ENCODE measurements around the gene SLC16A1. TPM values are rescaled to one million over a fixed set of nuclear protein-coding genes. Genes with fewer than 3 reads are reported as not detected.
"Not testable (repeated sequence)": the region's sequence is repeated elsewhere in the genome, so short reads cannot be mapped to it uniquely, and the experiment has no call there.

The SLC16A1 gene
- total and polyA plus RNA-seq, 2 of the 8 experiments (the other 6 are each of a cell fraction or from before 2014, with no cell fraction given): 435 to 545 TPM

GRCh38 chr1:112995021-112995420, 39.0 kb upstream of the SLC16A1 start:
- H2BK120ac ChIP-seq (replicated peaks; ENCODE audit: low read depth, low read length); H3K14ac ChIP-seq (ENCODE audit: insufficient read length); H3K36me3 ChIP-seq (ENCODE audit: control insufficient read depth in 2 of 4, insufficient read depth in 4 of 4, low read length in 3 of 4); H2BK5ac ChIP-seq (ENCODE audit: low read depth, low read length); H3K27me3 ChIP-seq (replicated peaks in 1 of 4; ENCODE audit: control insufficient read depth in 3 of 4, extremely low read depth in 1 of 4, insufficient read depth in 3 of 4, low read length in 3 of 4); DNase-seq (ENCODE audit: low read depth in 1 of 2, low spot score in 2 of 2); CTCF ChIA-PET (ENCODE audit: partially characterized antibody); FAIRE-seq; H4K5ac ChIP-seq (ENCODE audit: insufficient read length, low read depth, low read length); H2AFZ ChIP-seq (ENCODE audit: low read length); H3K4me3 ChIP-seq (ENCODE audit: extremely low read depth in 1 of 4, insufficient read depth in 2 of 4, low read depth in 3 of 4, low read length in 4 of 4); H3K79me2 ChIP-seq (ENCODE audit: control insufficient read depth in 1 of 2, insufficient read depth in 2 of 2, low read length in 2 of 2); H3K9me3 ChIP-seq (ENCODE audit: insufficient read depth in 2 of 2, low read depth in 1 of 2, low read length in 1 of 2); H4K91ac ChIP-seq (replicated peaks; ENCODE audit: insufficient read length, low read length); H3K23me2 ChIP-seq (ENCODE audit: low read depth, low read length); H3K4ac ChIP-seq (replicated peaks; ENCODE audit: insufficient read length, low read depth, low read length); H3K9ac ChIP-seq (replicated peaks in 1 of 4; ENCODE audit: extremely low read depth in 1 of 4, low read depth in 3 of 4, low read length in 3 of 4); H3K4me2 ChIP-seq (ENCODE audit: insufficient read depth in 1 of 2, low read depth in 2 of 2, low read length in 2 of 2); H3K18ac ChIP-seq (ENCODE audit: extremely low read depth, low read length); H3K4me1 ChIP-seq (replicated peaks in 1 of 4; ENCODE audit: control insufficient read depth in 3 of 4, insufficient read depth in 4 of 4, low read length in 3 of 4); H3K79me1 ChIP-seq (ENCODE audit: low read depth, low read length); H2BK15ac ChIP-seq (ENCODE audit: low read length); H4K8ac ChIP-seq (ENCODE audit: extremely low read depth, insufficient read depth, low read length); H2BK12ac ChIP-seq (ENCODE audit: low read depth, low read length); H3K27ac ChIP-seq (ENCODE audit: low read depth, low read length); H3K23ac ChIP-seq (ENCODE audit: insufficient read length); H3K56ac ChIP-seq (replicated peaks; ENCODE audit: insufficient read length, low read depth, low read length); H2AK5ac ChIP-seq (ENCODE audit: low read depth, low read length); H2BK20ac ChIP-seq (ENCODE audit: low read length); H4K20me1 ChIP-seq (replicated peaks in 1 of 2; ENCODE audit: control insufficient read depth in 1 of 2, insufficient read depth in 2 of 2, low read length in 2 of 2): not testable (repeated sequence)
- 98% methylated on average over 7 of the region's 9 CpGs; no CpG with 5 or more reads in 1 of the 2 experiments for WGBS, 2 experiments (ENCODE audit: extremely low coverage in 1 of 2, insufficient coverage in 1 of 2, insufficient read length in 1 of 2, insufficient replicate concordance in 2 of 2, low coverage in 1 of 2, low lambda C conversion rate in 2 of 2, missing lambda C conversion rate in 1 of 2)
- POLR2A ChIA-PET (ENCODE audit: partially characterized antibody): interaction anchor here (0.7 kb wide), 1 partner anchor 39 kb away, joined by 3 read pairs; the partner anchor contains the start of gene SLC16A1
- peak; percentile 17; the same call in 1 of the 2 replicates for TF ChIP-seq CEBPB (IDR thresholded peaks at IDR 0.05; ENCODE audit: low read depth, low read length)

Measured in H1 (cell line).